Measurements from ENCODE around the gene GPLD1. TPM values are rescaled to one million over a fixed set of nuclear protein-coding genes. Genes with fewer than 3 reads are reported as not detected.

Gene GPLD1
- total RNA-seq, 4 donors from 2014 or later, result 3.8 to 5.3 (median 4.1) TPM

GRCh38 chr6:24396824-24397223 lies 92.6 kb downstream of the GPLD1 start:
- H3K27me3 ChIP-seq, result peaks cover 0 to 41% (median 3%) of the 10 kb centered on the region in 4 donors
- intact Hi-C loops (cut with DNase I), result no loop called here
- TF ChIP-seq EP300 (IDR thresholded peaks at IDR 0.05), result no peak
- no peak for TF ChIP-seq POLR2AphosphoS5 (IDR thresholded peaks at IDR 0.05)
- no peak for TF ChIP-seq CTCF (IDR thresholded peaks at IDR 0.05)
- no peak for TF ChIP-seq POLR2A (IDR thresholded peaks at IDR 0.05; ENCODE audit: low read depth)
- no peak overlapping the region for H3K4me3 ChIP-seq
- no peaks in the 10 kb centered on the region for H3K9me3 ChIP-seq
- 90% methylated on average over 1 of the region's 1 CpG for WGBS
- H3K27ac ChIP-seq (replicated peaks in 1 of 4), result no peak overlapping the region
- no peaks in the 10 kb centered on the region for H3K4me1 ChIP-seq
- H3K36me3 ChIP-seq, result no peaks in the 10 kb centered on the region
- no peak for DNase-seq (ENCODE audit: extremely low spot score)

GRCh38 chr6:24394780-24395437 lies 94.5 kb downstream of the GPLD1 start:
- intact Hi-C loops (cut with DNase I), result no loop called here

GRCh38 chr6:24394061-24394779 lies 95.2 kb downstream of the GPLD1 start:
- Histone ChIP-seq H3K36me3 (no peaks in the 10 kb centered on the region), H3K27me3 (peaks cover 0 to 40% (median 2%) of the 10 kb centered on the region in 4 donors), H3K4me3 (no peak overlapping the region), H3K27ac (replicated peaks in 1 of 4) (no peak overlapping the region), H3K4me1 (no peaks in the 10 kb centered on the region), H3K9me3 (no peaks in the 10 kb centered on the region)
- DNase-seq (ENCODE audit: extremely low spot score), result no peak
- intact Hi-C loops (cut with DNase I), result no loop called here
- no peak for TF ChIP-seq POLR2AphosphoS5 (IDR thresholded peaks at IDR 0.05)
- no peak for TF ChIP-seq CTCF (IDR thresholded peaks at IDR 0.05)
- no peak for TF ChIP-seq EP300 (IDR thresholded peaks at IDR 0.05)
- no peak for TF ChIP-seq POLR2A (IDR thresholded peaks at IDR 0.05; ENCODE audit: low read depth)
- WGBS, result 91% methylated on average over 2 of the region's 2 CpGs

More at GRCh38 chr6:24394780-24395437, 94.5 kb downstream of the GPLD1 start:
- Histone ChIP-seq H3K27me3 (peaks cover 0 to 41% (median 3%) of the 10 kb centered on the region in 4 donors), H3K27ac (replicated peaks in 1 of 4) (no peak overlapping the region), H3K4me3 (no peak overlapping the region), H3K36me3 (no peaks in the 10 kb centered on the region), H3K9me3 (no peaks in the 10 kb centered on the region), H3K4me1 (no peaks in the 10 kb centered on the region)
- TF ChIP-seq POLR2AphosphoS5 (IDR thresholded peaks at IDR 0.05) (no peak), POLR2A (IDR thresholded peaks at IDR 0.05; ENCODE audit: low read depth) (no peak), EP300 (IDR thresholded peaks at IDR 0.05) (no peak), CTCF (IDR thresholded peaks at IDR 0.05) (no peak)
- WGBS, result 84% methylated on average over 4 of the region's 4 CpGs
- no peak for DNase-seq (ENCODE audit: extremely low spot score)

GRCh38 chr6:24391756-24392405 lies 97.5 kb downstream of the GPLD1 start:
- H3K27me3 ChIP-seq, result peaks cover 0 to 20% (median 0%) of the 10 kb centered on the region in 4 donors

More at GRCh38 chr6:24391756-24392405, 97.5 kb downstream of the GPLD1 start:
- H3K36me3 ChIP-seq, result no peaks in the 10 kb centered on the region
- no peak for DNase-seq (ENCODE audit: extremely low spot score)
- intact Hi-C loops (cut with DNase I), result no loop called here
- no peaks in the 10 kb centered on the region for H3K9me3 ChIP-seq
- 84% methylated on average over 2 of the region's 2 CpGs for WGBS
- H3K4me1 ChIP-seq, result no peaks in the 10 kb centered on the region
- H3K27ac ChIP-seq (replicated peaks in 1 of 4), result no peak overlapping the region
- no peak overlapping the region for H3K4me3 ChIP-seq
- TF ChIP-seq EP300 (IDR thresholded peaks at IDR 0.05), result no peak
- no peak for TF ChIP-seq POLR2A (IDR thresholded peaks at IDR 0.05; ENCODE audit: low read depth)
- no peak for TF ChIP-seq CTCF (IDR thresholded peaks at IDR 0.05)
- no peak for TF ChIP-seq POLR2AphosphoS5 (IDR thresholded peaks at IDR 0.05)

Measured in esophagus muscularis mucosa (tissue), 4 donors.